GM18511 (cell line): ENCODE measurements around the gene CTXN1.
"Not testable (repeated sequence)": the region's sequence is repeated elsewhere in the genome, so short reads cannot be mapped to it uniquely, and the experiment has no call there.

ENCODE experiments used
- ATAC-seq: cut with Tn5 transposase; IDR thresholded peaks from one replicate; pipeline ENCODE4 v1.9.1; 2021; ENCODE audit warnings: mild to moderate bottlenecking, moderate library complexity; ENCODE audit not compliant: unreplicated experiment

CTXN1 gene

DNA sequence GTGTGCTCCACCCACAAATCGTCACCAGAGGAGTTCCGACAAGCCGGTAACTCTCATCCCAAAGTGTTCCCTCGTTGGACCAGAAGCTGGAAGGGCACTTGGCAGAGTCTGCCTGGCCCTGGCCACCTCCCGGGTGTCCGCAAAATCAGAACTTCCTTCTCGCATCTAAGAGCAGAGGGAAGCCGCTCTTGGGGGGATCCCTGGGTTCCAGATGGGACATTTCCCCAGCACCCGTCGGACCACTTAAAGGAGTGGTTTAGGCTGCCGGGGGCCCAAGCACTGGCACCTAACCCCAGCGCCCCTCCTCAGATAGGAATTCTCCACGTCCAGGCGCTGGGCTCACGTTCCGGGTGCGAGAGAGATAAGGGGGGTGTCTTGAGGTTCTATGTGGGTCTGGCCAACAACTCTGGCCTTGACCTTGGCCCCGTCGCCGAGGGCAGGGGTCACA, 23.1 kb downstream of the CTXN1 start:
- no peak for ATAC-seq

DNA sequence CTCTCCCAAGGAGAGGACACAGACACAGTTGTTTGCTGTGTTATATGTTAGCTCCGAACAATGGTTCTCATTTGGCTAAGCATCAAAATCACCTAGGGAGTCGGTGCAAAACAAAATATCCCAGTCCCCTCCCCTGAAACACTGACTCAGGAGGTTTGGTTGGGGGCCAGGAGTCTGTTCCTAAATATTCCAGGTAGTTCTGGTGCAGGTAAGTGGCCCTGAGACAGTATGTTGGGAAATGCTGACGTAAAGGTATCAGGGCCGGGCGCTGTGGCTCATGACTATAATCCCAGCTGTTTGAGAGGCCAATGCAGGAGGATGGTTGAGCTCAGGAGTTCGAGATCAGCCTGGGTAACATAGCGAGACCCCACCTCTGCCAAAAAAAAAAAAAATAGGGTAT, 24.6 kb downstream of the CTXN1 start:
- no peak for ATAC-seq

DNA sequence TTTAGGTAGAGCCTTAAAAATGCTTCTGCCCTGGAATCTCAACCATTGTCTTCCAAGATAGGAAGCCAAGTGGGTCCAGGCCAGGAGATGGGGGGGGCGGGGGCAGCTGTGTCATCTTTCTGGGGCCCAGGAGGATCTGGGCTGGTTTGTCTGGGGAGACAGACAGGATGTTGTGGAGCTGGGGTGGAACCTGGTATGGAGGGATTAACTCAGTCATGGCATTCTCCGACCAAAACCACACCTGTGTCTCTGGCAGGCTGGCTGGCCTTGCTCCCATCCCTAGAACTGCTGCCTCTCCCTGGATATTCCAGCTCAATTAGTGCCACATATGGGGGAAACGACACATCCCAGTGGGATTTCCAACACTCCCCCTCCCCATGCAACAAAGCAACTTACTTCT, 25.0 kb downstream of the CTXN1 start:
- ATAC-seq: no peak

DNA sequence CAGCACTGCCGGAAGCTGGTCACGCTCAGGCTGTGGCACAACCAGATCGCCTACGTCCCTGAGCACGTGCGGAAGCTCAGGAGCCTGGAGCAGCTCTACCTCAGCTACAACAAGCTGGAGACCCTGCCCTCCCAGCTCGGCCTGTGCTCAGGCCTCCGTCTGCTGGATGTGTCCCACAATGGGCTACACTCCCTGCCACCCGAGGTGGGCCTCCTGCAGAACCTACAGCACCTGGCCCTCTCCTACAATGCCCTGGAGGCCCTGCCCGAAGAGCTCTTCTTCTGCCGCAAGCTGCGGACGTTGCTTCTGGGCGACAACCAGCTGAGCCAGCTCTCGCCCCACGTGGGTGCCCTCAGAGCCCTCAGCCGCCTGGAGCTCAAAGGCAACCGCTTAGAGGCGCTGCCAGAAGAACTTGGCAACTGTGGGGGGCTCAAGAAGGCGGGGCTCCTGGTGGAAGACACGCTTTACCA, 25.5 kb downstream of the CTXN1 start:
- no peak for ATAC-seq

DNA sequence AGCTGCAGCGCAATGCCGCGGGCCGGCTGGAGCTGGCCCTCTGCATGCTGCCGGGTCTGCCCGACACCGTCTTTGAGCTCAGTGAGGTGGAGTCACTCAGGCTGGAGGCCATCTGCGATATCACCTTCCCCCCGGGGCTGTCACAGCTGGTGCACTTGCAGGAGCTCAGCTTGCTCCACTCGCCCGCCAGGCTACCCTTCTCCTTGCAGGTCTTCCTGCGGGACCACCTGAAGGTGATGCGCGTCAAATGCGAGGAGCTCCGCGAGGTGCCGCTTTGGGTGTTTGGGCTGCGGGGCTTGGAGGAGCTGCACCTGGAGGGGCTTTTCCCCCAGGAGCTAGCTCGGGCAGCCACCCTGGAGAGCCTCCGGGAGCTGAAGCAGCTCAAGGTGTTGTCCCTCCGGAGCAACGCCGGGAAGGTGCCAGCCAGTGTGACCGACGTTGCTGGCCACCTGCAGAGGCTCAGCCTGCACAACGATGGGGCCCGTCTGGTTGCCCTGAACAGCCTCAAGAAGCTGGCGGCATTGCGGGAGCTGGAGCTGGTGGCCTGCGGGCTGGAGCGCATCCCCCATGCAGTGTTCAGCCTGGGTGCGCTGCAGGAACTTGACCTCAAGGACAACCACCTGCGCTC, 26.1 kb downstream of the CTXN1 start:
- ATAC-seq: no peak

DNA sequence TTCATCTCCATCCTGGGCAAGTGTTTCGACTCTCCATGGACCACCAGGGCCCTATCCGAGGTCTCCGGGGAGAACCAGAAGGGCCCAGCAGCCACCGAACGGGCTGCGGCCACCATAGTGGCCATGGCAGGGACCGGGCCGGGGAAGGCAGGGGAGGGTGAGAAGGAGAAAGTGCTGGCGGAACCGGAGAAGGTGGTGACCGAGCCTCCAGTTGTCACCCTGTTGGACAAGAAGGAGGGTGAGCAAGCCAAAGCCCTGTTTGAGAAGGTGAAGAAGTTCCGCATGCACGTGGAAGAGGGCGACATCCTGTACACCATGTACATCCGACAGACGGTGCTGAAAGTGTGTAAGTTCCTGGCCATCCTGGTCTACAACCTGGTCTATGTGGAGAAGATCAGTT, 27.0 kb downstream of the CTXN1 start:
- ATAC-seq: no peak

DNA sequence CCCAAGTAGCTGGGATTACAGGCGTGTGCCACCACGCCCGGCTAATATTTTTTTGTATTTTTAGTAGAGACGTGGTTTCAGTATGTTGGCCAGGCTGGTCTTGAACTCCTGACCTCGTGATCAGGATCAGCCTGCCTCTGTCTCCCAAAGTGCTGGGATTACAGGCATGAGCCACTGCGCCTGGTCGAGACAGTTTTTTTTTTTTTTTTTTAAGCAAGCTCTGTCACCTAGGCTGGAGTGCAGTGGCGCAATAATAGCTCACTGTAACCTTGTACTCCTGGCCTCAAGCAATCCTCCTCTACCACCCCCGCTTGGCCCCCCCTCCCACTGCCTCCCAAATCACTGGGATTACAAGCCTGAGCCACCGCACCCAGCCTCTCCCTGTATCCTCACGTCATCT, 28.6 kb downstream of the CTXN1 start:
- ATAC-seq: no peak

DNA sequence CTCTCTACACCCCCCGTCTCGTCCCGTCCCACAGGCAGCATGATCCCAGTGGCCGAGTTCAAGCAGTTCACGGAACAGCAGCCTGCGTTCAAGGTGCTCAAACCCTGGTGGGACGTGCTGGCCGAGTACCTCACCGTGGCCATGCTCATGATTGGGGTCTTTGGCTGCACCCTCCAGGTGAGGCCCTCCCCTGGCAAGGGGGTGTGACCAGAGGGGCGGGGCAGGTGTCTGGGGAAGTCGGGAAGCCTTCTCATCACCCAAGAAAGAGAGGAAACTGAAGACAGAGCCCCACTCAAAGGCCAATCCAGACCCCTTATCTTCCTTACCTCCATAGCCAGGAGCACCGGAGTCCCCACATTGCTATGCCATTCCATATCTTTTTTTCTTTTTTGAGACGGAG, 30.4 kb downstream of the CTXN1 start:
- no peak for ATAC-seq

DNA sequence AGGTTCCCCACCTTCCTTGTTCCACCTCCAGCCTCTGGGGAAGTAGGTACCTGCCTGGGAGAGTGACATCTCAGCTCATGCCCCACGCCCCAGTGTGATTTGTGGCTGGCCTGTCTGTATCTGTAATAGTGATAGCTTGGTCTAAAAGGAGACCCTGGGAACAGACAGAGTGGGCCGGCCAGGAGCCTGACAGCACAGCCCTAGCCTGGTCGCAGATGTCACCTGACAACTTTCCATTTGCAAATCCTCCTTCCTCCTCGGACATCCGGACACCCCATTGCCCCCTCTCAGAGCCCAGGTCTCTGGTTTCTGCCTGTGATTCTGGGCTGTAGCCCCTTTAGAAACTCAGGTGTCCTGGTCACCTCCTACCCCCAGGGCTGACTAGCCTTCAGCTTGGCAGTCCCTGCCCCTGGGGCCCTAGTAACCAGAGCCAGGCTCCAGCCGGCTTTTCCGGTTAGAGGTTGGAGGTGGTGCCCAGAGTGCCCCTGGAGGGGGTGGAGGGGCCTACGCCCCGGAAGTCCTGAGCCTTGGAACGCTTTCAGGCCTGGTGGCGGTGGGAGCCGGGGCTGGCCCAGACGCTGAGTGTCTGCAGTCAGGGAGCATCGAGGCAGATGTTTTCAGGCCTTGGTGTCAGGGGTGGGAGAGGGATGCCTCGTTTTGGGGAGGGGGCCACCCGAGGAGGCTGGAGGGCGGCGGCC, 31.2 kb downstream of the CTXN1 start:
- ATAC-seq: no peak

DNA sequence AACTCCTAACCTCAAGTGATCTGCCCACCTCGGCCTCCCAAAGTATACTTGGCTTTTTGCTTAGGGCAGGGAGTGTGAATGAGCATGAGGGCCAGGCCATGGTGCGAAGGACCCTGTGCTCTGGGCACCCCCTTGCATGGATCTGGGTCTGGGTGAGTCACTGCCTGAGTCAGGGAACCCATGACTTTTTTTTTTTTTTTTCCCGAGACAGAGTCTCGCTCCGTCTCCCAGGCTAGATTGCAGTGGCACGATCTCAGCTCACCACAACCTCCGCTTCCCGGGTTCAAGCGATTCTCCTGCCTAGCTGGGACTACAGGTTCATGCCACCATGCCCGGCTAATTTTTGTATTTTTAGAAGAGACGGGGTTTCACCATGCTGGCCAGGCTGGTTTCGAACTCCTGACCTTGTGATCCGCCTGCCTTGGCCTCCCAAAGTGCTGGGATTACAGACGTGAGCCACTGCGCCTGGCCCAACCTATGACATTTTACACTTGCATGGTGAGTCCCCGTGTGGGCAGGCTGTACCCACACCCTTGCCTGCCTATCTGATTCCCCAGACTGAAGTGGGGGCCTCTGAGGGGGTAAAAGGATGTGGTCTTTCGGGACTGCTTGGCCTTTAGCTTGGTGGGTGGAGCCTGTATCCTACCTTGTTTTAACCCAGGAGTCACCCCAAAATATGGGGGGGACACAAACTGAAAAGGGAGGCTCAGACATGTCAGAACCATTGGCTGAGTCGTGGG, 32.4 kb downstream of the CTXN1 start:
- not testable (repeated sequence) for ATAC-seq

DNA sequence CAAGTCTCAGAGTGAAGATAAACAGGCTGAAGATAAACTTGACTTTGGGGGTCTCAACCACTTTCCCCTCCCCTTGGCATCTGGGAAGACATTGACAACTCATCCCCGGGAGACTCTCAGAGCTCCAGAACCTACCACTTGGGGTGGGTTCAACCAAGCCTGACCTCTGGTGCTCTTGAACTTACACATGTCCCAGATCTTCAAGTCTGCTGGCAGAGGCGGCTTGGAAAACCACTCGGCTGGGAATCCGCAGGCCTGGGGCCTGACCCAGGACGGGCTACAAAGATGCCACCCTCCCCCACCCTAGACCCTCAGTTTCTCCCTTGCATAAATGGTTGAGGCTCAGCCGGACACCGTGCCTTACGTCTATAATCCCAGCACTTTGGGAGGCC, 37.1 kb downstream of the CTXN1 start:
- no peak for ATAC-seq

DNA sequence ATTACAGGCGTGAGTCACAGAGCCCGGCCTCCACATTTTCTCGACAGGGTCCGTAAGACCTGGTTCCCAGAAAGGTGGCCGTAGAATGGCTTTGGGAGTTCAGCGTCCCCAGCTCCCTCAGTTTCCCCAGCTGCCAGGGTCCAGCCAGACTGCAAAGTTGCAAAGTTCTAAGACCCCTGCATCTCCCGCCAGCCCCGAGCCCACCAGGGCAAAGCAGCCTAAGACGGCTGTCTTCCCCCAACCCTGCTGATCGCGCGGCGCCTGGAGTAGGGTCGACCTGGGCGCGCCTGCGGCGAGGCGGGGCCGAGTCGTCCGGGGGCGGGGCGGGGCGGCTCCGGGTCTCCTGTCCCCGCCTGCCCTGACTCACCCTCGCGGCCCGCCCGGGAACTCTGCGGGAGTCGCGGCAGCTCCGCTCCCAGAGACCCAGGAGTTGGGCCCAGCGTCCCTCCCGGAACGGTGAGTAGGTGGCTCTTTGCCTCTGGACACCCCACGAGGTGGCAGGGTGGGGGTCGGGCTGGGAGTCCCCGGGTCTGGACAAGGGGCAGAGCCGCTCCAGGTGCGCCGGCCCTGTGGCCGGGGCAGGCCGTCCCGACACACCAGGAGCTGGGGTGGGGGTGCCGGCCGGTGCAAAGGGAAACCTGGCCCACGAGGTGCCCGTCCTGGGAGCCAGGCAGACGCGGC, 37.6 kb downstream of the CTXN1 start, which contains the start of gene LRRC8E:
Gene LRRC8E, plus strand, starts transcription at position 366 of the 681 bp plus-strand sequence. CDS start 7,094 bp downstream, outside the sequence.
- no peak for ATAC-seq

DNA sequence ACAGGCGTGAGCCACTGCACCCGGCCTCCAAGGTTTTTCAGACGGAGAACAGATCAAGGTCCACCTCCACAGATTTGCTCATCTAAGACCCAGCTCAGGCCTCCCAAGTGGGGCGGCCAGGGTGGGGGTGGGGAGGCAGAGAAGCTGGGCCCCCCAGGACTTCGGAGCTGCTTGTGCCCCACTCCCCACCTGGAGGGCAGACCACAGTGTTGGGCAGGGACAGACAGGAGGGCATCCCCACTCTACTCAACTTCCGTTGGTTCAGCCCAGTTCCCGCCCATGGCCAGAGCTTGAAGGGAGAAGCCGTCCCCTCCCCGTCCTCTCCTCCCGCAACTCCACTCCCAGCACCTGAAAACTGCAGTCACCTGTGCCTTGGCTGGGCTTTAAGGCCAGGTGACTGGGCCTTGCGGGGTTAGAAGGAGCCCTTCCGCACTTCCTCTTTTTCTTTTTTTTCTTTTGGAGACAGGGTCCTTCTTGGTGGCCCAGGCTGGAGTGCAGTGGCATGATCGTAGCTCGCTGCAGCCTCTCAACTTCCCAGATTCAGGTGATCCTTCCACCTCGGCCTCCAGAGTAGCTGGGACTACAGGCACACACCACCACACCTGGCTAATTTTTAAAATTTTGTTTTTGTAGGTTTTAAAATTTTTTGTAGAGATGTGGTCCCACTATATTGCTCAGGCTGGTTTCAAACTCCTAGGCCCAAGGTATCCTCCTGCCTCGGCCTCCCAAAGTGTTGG, 38.4 kb downstream of the CTXN1 start:
- ATAC-seq: no peak

DNA sequence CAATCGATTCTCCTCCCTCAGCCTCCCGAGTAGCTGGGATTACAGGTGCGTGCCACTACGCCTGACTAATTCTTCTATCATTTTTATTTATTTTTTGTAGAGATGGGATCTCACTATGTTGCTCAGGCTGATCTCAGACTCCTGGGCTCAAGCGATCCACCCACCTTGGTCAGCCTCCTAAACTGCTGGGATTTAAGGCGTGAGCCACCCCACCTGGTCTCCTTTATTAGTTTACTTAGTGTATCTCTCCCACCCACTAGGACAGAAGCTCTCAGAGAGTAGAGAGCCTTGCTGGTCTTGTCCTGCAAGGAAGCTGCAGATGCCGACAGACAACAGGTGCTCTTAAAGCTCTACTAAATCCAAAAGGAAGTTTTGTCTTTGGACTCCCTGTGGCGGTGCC, 40.1 kb downstream of the CTXN1 start:
- no peak for ATAC-seq

DNA sequence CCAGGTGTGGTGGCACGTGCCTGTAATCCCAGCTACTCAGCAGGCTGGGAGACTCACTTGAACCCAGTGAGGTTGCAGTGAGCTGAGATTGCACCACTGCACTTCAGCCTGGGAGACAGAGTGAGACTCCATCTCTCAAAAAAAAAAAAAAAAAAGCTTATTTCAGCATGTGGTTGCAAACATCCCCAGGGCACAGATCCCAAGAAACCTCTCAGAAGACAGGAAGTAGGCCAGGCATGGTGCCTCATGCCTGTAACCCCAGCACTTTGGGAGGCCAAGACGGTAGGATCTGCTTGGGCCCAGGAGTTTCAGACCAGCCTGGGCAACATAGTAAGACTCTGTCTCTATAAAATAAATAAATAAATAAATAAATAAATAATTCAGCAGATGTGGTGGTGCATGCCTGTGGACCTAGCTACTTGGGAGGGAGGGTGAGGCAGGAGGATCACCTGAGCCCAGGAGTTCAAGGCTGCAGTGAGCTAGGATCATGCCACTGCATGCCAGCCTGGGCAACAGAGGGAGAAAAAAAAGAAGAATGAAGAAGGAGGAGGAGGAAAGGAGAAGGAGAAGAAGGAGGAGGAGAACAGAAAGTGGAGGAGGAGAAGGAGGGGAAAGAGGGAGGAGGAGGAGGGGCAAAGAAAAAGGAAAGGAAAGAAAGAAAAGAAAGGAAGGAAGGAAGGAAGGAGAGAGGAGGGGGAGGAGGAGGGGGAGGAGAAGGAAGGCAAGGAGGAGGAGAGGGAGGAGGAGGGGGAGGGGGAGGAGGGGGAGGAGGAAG, 42.0 kb downstream of the CTXN1 start:
- ATAC-seq: no peak

DNA sequence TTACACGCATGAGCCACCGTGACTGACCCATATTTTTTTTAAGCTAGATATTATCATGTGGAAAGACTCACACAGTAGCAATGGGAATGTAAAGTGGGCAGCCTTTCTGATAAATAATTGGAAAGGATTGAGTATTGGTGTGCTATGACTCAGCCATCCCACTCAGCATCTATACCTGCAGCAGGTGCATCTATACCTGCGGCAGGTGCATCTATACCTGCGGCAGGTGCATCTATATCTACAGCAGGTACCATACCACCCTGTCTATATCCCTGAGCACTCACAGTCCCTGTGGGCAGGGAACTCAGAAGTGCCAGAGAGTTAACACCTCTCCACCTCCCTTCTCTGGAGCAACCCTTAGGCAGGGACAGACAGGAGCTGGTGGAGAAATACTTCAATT, 42.8 kb downstream of the CTXN1 start:
- no peak for ATAC-seq

DNA sequence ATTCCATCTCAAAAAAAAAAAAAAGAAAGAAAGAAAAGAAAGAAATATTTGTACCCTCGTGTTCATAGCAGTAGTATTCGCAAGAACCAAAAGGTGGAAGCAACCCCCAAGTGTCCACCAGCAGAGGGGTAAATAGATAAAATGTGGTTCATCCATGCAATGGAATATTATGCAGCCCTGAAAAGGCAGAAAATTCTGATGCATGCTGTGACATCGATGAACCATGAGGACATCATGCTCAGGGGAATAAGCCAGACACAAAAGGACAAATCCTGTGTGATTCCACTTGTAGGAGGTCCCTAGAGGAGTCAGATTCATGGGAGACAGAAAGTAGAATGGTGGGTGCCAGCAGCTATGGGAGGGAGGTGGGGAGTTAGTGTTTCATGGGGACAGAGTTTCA, 44.0 kb downstream of the CTXN1 start:
- ATAC-seq: no peak

DNA sequence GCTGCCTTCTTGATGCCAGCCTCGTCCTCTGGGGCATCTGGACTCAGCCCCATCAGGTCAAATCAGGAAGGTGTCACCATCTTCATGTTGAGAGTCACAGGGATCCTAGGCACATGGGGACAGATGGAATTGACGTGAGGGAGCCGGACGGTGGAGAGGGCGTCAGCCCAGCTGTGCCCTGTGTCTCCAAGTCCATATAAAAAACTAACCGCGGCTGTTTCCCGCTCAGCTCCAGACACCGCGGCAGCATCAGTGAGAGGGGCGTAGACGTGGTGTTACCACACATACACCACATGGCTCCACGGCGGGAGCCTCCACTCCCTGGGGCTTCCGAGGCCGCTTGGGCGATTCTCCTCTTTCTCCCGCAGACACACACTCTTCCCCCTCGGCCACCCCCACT, 46.1 kb downstream of the CTXN1 start:
- ATAC-seq: no peak

DNA sequence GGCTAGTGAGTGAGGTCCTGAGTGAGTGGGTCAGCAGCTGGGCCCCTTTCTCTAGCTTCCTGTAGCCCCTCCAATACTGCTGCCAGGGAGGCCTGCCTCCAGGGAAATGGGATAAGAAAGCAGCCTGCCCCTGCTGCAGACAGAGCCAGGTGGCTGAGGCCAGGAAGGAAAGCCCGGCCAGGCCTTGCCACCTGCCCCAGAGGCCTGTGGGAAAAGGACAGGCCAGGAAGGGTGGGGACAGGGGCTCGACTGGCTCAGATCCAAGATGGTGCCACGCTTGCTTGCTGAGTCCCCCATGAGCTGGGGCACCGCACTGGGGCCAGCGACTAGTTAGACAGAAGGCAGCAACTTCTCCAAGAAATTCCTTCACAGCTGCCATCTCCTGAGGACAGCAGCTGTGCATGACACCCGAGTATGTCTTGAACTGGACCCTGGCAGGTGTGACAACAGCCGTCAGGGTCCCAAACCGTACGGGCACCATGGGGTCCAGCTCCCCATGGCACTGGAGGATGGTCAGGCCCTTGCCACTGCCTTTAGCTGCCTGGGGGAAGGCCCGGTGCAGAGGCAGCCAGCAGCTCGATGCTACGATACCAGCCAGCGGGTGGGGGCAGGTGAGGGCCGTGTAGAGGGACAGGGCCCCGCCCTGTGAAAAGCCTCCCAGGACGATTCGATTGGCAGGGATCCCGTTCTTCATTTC, 46.7 kb downstream of the CTXN1 start:
- ATAC-seq: no peak
